HepG2 (cell line): ENCODE measurements around the gene POC1A. TPM values are rescaled to one million over a fixed set of nuclear protein-coding genes. Genes with fewer than 3 reads are reported as not detected.

Source experiments
- ATAC-seq: fragments of 200-7000 bp; cut with Tn5 transposase; 3 replicates; pipeline ENCODE4 v1.9.1; 2020; ENCODE audit warnings: mild to moderate bottlenecking, moderate library complexity
- BruUV-seq: library from RNA; stranded (reverse); fragments of 400-500 nt; replicated peaks from 2 replicates; lab custom pipeline; 2021; lab: Mats Ljungman, UMichigan
- CTCF ChIA-PET: fragments of 300-600 bp; formaldehyde crosslinking; extraction: SDS; loops from one replicate; lab custom pipeline; 2021; ENCODE audit warnings: low total read pairs, inconsistent platforms, low intra/inter-chr PET ratio; lab: Yijun Ruan, JAX
- POLR2A ChIA-PET: fragments of 350-600 bp; sonication (Branson Sonifier 250); formaldehyde crosslinking; loops from one replicate; lab custom pipeline; 2020; ENCODE audit warnings: antibody characterized with exemption, inconsistent platforms; lab: Yijun Ruan, JAX
- DNase-seq: peaks from one replicate; pipeline ENCODE4 v3.0.0-alpha.2; 2015; ENCODE audit warnings: low spot score
- FAIRE-seq: peaks from 3 replicates; lab custom pipeline; 2011; peaks lifted over from hg19 to GRCh38; lab: Jason Lieb, UNC
- H2AFZ ChIP-seq: one replicate; pipeline ENCODE4 v1.6.1; 2011; ENCODE audit warnings: low read length, inconsistent platforms
- H3K27ac ChIP-seq: fragments of 300-600 bp; 3 replicates; pipeline ENCODE4 v1.8.0; 2011; ENCODE audit warnings: mixed run types, mild to moderate bottlenecking, mixed read lengths, low read length, inconsistent platforms; ENCODE audit not compliant: insufficient read depth; ENCODE audit errors: extremely low read length
- H3K27me3 ChIP-seq, 2 experiments: fragments of 200-600 bp in 1 of 2; 2 replicates in 1 of 2; 3 replicates in 1 of 2; pipeline versions ENCODE4 v1.6.0 to v1.8.0; 2011; ENCODE audit warnings: low read length in 2 of 2, mild to moderate bottlenecking in 2 of 2, moderate library complexity in 2 of 2, inconsistent platforms in 1 of 2; ENCODE audit not compliant: insufficient read depth in 2 of 2, control insufficient read depth in 1 of 2
- H3K36me3 ChIP-seq, 2 experiments: fragments of 200-600 bp in 1 of 2; replicated peaks in 1 of 2; 2 replicates in 1 of 2; 3 replicates in 1 of 2; pipeline versions ENCODE4 v1.5.1 to v1.8.0; 2011; ENCODE audit warnings: low read length in 2 of 2, inconsistent platforms in 1 of 2; ENCODE audit not compliant: insufficient read depth in 2 of 2, control insufficient read depth in 1 of 2
- H3K4me1 ChIP-seq: 2 replicates; pipeline ENCODE4 v1.5.1; 2012; ENCODE audit warnings: low read length, inconsistent platforms; ENCODE audit not compliant: insufficient read depth
- H3K4me2 ChIP-seq: 2 replicates; pipeline ENCODE4 v1.6.0; 2011; ENCODE audit warnings: low read depth, low read length, inconsistent platforms
- H3K4me3 ChIP-seq, 3 experiments: fragments of 200-600 bp in 1 of 3; sonication (generic), shearing (Covaris generic) in 1 of 3; replicated peaks in 1 of 3; 2 replicates each; pipeline ENCODE4 v1.5.1; 2011 to 2016; ENCODE audit warnings: low read length in 3 of 3, inconsistent platforms in 2 of 3, low read depth in 2 of 3, mild to moderate bottlenecking in 2 of 3, control low read depth in 1 of 3, mixed read lengths in 1 of 3; ENCODE audit not compliant: insufficient read depth in 1 of 3
- H3K79me2 ChIP-seq: one replicate; pipeline ENCODE4 v1.6.1; 2011; ENCODE audit warnings: low read length, inconsistent platforms; ENCODE audit not compliant: insufficient read depth
- H3K9ac ChIP-seq: 2 replicates; pipeline ENCODE4 v1.6.0; 2011; ENCODE audit warnings: mild to moderate bottlenecking, low read depth, low read length, inconsistent platforms; ENCODE audit not compliant: insufficient read depth
- H3K9me3 ChIP-seq: 2 replicates; pipeline ENCODE4 v1.5.1; 2012; ENCODE audit warnings: mild to moderate bottlenecking, low read length
- H4K20me1 ChIP-seq: 2 replicates; pipeline ENCODE4 v1.6.0; 2011; ENCODE audit warnings: inconsistent platforms, mild to moderate bottlenecking, low read length, moderate library complexity; ENCODE audit not compliant: insufficient read depth
- ATF7 ChIP-seq, 2 experiments: fragments of 450-650 bp in 1 of 2; sonication (generic) in 1 of 2; formaldehyde crosslinking in 1 of 2; IDR thresholded peaks; 2 replicates each; pipeline versions ENCODE4 v1.4.0 to v1.6.1; 2016 to 2020; ENCODE audit warnings: antibody characterized with exemption in 1 of 2, mild to moderate bottlenecking in 1 of 2, missing genetic modification reagents in 1 of 2
- HBP1 ChIP-seq: IDR thresholded peaks from 2 replicates; pipeline ENCODE4 v1.6.1; 2016; ENCODE audit warnings: low read depth, control low read depth
- JUNB ChIP-seq: sonication (generic); formaldehyde crosslinking; IDR thresholded peaks from 2 replicates; pipeline ENCODE4 v1.8.0; 2022; ENCODE audit warnings: missing genetic modification reagents, mild to moderate bottlenecking, borderline replicate concordance
- MBNL3 ChIP-seq: fragments of 250-450 bp; sonication (Bioruptor Pico); conservative IDR thresholded peaks from 2 replicates; pipeline ENCODE4 v1.8.0; 2022; ENCODE audit warnings: mild to moderate bottlenecking, inconsistent platforms
- MZF1 ChIP-seq: sonication (generic); formaldehyde crosslinking; IDR thresholded peaks from 2 replicates; pipeline ENCODE4 v1.8.1; 2023; ENCODE audit warnings: mild to moderate bottlenecking, missing genetic modification reagents, borderline replicate concordance
- REPIN1 ChIP-seq: sonication (generic); formaldehyde crosslinking; IDR thresholded peaks from 2 replicates; pipeline ENCODE4 v1.8.0; 2022; ENCODE audit warnings: missing genetic modification reagents, low read depth, mild to moderate bottlenecking, borderline replicate concordance
- SETDB1 ChIP-seq: sonication (generic); formaldehyde crosslinking; IDR thresholded peaks from 2 replicates; pipeline ENCODE4 v1.5.1; 2020; ENCODE audit warnings: missing genetic modification reagents, mild to moderate bottlenecking, borderline replicate concordance
- SMC3 ChIP-seq: IDR thresholded peaks from 2 replicates; pipeline ENCODE4 v1.6.1; 2011; ENCODE audit warnings: low read length, improper control_type of control experiment
- SP1 ChIP-seq, 2 experiments: fragments of 450-650 bp in 1 of 2; sonication (generic) in 1 of 2; formaldehyde crosslinking in 1 of 2; IDR thresholded peaks; 2 replicates each; pipeline versions ENCODE4 v1.4.0 to v1.6.1; 2016 to 2020; ENCODE audit warnings: missing genetic modification reagents in 1 of 2
- TBL1XR1 ChIP-seq: fragments of 150-350 bp; IDR thresholded peaks from 2 replicates; pipeline ENCODE4 v1.6.1; 2014; ENCODE audit warnings: borderline replicate concordance, low read length; ENCODE audit not compliant: partially characterized antibody
- TBP ChIP-seq: sonication (generic); formaldehyde crosslinking; IDR thresholded peaks from 2 replicates; pipeline ENCODE4 v1.5.0; 2020; ENCODE audit warnings: missing genetic modification reagents
- ZBTB2 ChIP-seq: sonication (generic); formaldehyde crosslinking; IDR thresholded peaks from 2 replicates; pipeline ENCODE4 v1.8.0; 2022; ENCODE audit warnings: low read depth, missing genetic modification reagents
- ZNF292 ChIP-seq: sonication (generic); formaldehyde crosslinking; IDR thresholded peaks from 2 replicates; pipeline ENCODE4 v1.8.1; 2022; ENCODE audit warnings: mild to moderate bottlenecking, low read depth, missing genetic modification reagents, borderline replicate concordance
- ZNF362 ChIP-seq: sonication (generic); formaldehyde crosslinking; IDR thresholded peaks from 2 replicates; pipeline ENCODE4 v1.4.0; 2020; ENCODE audit warnings: missing genetic modification reagents, mild to moderate bottlenecking, borderline replicate concordance
- ZNF468 ChIP-seq: sonication (generic); formaldehyde crosslinking; IDR thresholded peaks from 2 replicates; pipeline ENCODE4 v1.8.0; 2022; ENCODE audit warnings: mild to moderate bottlenecking, moderate library complexity, missing genetic modification reagents
- ZNF501 ChIP-seq: sonication (generic); formaldehyde crosslinking; IDR thresholded peaks from 2 replicates; pipeline ENCODE4 v1.5.1; 2020; ENCODE audit warnings: mild to moderate bottlenecking, moderate library complexity, missing genetic modification reagents
- ZNF574 ChIP-seq: sonication (generic); formaldehyde crosslinking; IDR thresholded peaks from 2 replicates; pipeline ENCODE4 v1.4.0; 2020; ENCODE audit warnings: missing genetic modification reagents
- ZNF883 ChIP-seq: sonication (generic); formaldehyde crosslinking; IDR thresholded peaks from 2 replicates; pipeline ENCODE4 v1.5.1; 2020; ENCODE audit warnings: mild to moderate bottlenecking, missing genetic modification reagents; ENCODE audit errors: not compliant biosample characterization
- WGBS: methylation state at CpG from one replicate; pipeline ENCODE4 v1.1.6; 2017; ENCODE audit warnings: low lambda C conversion rate; 5-methylcytosine and 5-hydroxymethylcytosine counted together
- in situ Hi-C: cut with HindIII; loops from 2 replicates; pipeline ENCODE4 v1.10.0; 2017; ENCODE audit warnings: low pct_unique_long_range_greater_than_20kb; ENCODE audit not compliant: extremely low pct_ligation_motif_present
- intact Hi-C: fragments of 100-400 bp; cut with micrococcal nuclease; formaldehyde crosslinking; loops from one replicate; pipeline ENCODE4 v1.10.0; 2022; ENCODE audit not compliant: unreplicated experiment
- polyA plus RNA-seq, 8 experiments: library from polyadenylated mRNA; depleted of rRNA in 3 of 8; stranded (reverse) in 7 of 8; unstranded in 1 of 8; fragments of >200 nt; fragmentation: Illumina TruSeq in 4 of 8; extraction: Trizol in 4 of 8; gene quantifications; 2 replicates each; pipeline versions ENCODE4 v1.2.1 to v1.2.3, GENCODE V29; 2011 to 2016; ENCODE audit warnings: low read depth in 4 of 8, missing spikeins in 1 of 8, mixed read lengths in 1 of 8; ENCODE audit not compliant: insufficient read depth in 1 of 8
- total RNA-seq, 5 experiments: library from RNA; depleted of rRNA; stranded (reverse); fragments of >200 nt; fragmentation: Illumina TruSeq; extraction: Trizol; gene quantifications; 2 replicates each; pipeline ENCODE4 v1.2.3, GENCODE V29; 2016; ENCODE audit warnings: low read depth in 1 of 5

The POC1A gene
- total and polyA plus RNA-seq, 2 of the 13 experiments (the other 11 are each of a cell fraction or from before 2014, with no cell fraction given): 14.6 to 20.0 TPM

GRCh38 chr3:52150357-52150756 is 3.9 kb downstream of the POC1A start:
- Histone ChIP-seq H3K9me3 (no peaks in the 10 kb centered on the region), H3K4me1 (peaks cover 25% of the 10 kb centered on the region), H3K4me3 (no peak overlapping the region), H3K36me3 (peaks cover 11 to 46% of the 10 kb centered on the region in 2 experiments), H3K79me2 (peaks cover 6% of the 10 kb centered on the region), H3K27ac (no peak overlapping the region), H3K9ac (no peak overlapping the region), H3K27me3 (no peaks in the 10 kb centered on the region), H3K4me2 (no peak overlapping the region), H2AFZ (no peak overlapping the region), H4K20me1 (no peaks in the 10 kb centered on the region)
- in situ Hi-C loops (no loop called here), intact Hi-C loops (no loop called here)
- CTCF ChIA-PET: no interaction called here
- POLR2A ChIA-PET: no interaction called here
- no peak for FAIRE-seq
- 91% methylated on average over 3 of the region's 3 CpGs for WGBS
- DNase-seq: no peak
- ATAC-seq: no peak
- no TSS peak for BruUV-seq
- TF ChIP-seq TBP (no peak), MZF1 (CRISPR knock-in tag) (no peak), JUNB (CRISPR knock-in tag) (no peak), ATF7 (IDR thresholded peaks at IDR 0.05) (no peak), ATF7 (CRISPR knock-in tag; IDR thresholded peaks at IDR 0.05) (no peak), ZNF362 (no peak), ZNF574 (CRISPR knock-in tag) (no peak), SMC3 (no peak), ZNF468 (CRISPR knock-in tag) (no peak), SETDB1 (no peak), TBL1XR1 (no peak), HBP1 (CRISPR knock-in tag) (no peak), ZBTB2 (CRISPR knock-in tag) (no peak), ZNF292 (CRISPR knock-in tag) (no peak), REPIN1 (CRISPR knock-in tag) (no peak), SP1 (IDR thresholded peaks at IDR 0.05) (no peak), SP1 (CRISPR knock-in tag; IDR thresholded peaks at IDR 0.05) (no peak), MBNL3 (CRISPR knock-in tag) (no peak), ZNF501 (CRISPR knock-in tag) (no peak), ZNF883 (CRISPR knock-in tag) (no peak)
